HEK293 (cell line): ENCODE results near the gene FA2H.

Source experiments
- ZFP69B ChIP-seq: fragments of 450-650 bp; formaldehyde crosslinking; IDR thresholded peaks from 2 replicates; pipeline ENCODE4 v1.5.1; 2016; ENCODE audit warnings: missing biosample characterization, missing genetic modification characterization
- TF ChIP-seq, protein P1 (sequence below): fragments of 450-650 bp; formaldehyde crosslinking; IDR thresholded peaks from 2 replicates; pipeline ENCODE4 v1.5.1; 2016; ENCODE audit warnings: missing biosample characterization, missing genetic modification characterization

DNA sequence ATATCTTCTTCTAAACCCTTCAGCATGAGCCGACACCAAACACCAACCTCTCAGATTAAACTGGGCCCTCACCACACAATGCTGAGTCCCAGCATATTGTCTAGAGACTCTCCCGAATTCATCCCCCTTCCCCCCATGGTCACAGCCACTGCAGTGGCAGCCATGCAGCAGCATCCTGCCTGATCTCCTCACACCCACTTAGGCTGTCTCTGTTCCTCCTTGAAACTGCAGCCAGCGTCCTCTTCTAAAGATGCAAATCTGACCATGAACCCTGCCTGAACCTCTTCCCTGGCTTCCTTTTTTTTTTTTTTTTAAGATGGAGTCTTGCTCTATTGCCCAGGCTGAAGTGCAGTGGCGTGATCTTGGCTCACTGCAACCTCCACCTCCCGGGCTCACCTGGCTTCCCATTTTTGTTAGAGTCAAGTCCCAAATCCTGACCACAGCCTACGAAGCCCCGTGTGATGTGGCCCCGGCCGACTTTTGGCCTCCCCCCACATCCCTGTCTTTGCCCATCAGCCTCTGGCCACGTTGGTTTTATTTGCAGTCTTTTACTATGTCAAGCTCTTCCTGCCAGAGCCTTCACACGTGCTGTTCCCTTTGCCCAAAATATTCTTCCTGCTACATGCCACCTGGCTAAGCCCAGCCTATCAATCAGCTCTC, 2.8 kb downstream of the FA2H start:
- TF ChIP-seq, protein P1, sequence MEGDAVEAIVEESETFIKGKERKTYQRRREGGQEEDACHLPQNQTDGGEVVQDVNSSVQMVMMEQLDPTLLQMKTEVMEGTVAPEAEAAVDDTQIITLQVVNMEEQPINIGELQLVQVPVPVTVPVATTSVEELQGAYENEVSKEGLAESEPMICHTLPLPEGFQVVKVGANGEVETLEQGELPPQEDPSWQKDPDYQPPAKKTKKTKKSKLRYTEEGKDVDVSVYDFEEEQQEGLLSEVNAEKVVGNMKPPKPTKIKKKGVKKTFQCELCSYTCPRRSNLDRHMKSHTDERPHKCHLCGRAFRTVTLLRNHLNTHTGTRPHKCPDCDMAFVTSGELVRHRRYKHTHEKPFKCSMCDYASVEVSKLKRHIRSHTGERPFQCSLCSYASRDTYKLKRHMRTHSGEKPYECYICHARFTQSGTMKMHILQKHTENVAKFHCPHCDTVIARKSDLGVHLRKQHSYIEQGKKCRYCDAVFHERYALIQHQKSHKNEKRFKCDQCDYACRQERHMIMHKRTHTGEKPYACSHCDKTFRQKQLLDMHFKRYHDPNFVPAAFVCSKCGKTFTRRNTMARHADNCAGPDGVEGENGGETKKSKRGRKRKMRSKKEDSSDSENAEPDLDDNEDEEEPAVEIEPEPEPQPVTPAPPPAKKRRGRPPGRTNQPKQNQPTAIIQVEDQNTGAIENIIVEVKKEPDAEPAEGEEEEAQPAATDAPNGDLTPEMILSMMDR (tag by site-specific recombination), result no peak
- TF ChIP-seq ZFP69B, result no peak
